Measurements from ENCODE around the gene KIAA0753.

The KIAA0753 gene

DNA sequence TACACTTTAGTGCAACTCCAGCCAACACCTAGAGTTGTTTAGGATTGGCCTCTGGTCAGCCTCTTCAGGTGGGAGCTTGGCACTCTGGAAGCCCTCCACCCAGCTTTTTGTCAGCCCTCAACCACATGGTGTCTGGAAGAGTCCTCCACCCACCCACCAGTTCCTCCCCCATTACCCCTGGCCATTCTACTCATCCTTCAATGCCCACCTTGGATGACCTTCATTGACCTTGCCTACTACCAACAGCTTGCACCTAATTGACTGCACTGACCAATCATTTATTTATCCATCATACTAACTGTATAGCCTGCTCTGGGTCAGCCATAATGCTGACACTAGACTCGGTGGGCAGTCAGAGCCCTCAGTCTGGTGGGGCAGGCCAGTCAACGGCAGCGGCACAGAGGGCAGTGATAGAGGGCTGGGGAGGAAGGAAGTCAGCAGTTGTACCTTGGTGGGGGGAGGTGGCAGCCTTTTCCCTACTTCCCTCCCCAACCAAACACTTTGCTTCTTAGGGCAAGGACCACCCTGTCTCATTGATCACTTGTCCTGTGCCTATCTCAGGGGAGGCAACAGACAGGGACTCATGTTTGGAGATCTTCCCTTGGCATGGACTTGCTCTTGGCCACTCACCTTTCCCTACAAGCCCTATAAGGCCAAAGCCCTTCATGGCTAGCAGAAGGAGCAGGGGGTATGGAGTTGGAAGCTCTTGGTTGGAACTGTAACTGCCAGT lies 43.4 kb upstream of the KIAA0753 start:
- Histone ChIP-seq H3K27me3 (no peaks in the 10 kb centered on the region), H3K4me3 (ENCODE audit: low read depth, low read length) (no peak overlapping the region), H3K4me1 (no peaks in the 10 kb centered on the region), H3K36me3 (no peaks in the 10 kb centered on the region), H3K9me3 (no peaks in the 10 kb centered on the region)
- TF ChIP-seq CTCF (IDR thresholded peaks at IDR 0.05; ENCODE audit: low read depth, low read length): no peak
- no peak for DNase-seq

GRCh38 chr17:6683081-6683684 lies 42.7 kb upstream of the KIAA0753 start:
- no peak for TF ChIP-seq CTCF (IDR thresholded peaks at IDR 0.05; ENCODE audit: low read depth, low read length)
- DNase-seq: no peak
- no peaks in the 10 kb centered on the region for H3K36me3 ChIP-seq
- no peaks in the 10 kb centered on the region for H3K4me1 ChIP-seq
- H3K9me3 ChIP-seq: no peaks in the 10 kb centered on the region
- no peak overlapping the region for H3K4me3 ChIP-seq (ENCODE audit: low read depth, low read length)
- no peaks in the 10 kb centered on the region for H3K27me3 ChIP-seq

- H3K4me3 ChIP-seq (ENCODE audit: low read depth, low read length): no peak overlapping the region
- no peaks in the 10 kb centered on the region for H3K4me1 ChIP-seq
- no peak for TF ChIP-seq CTCF (IDR thresholded peaks at IDR 0.05; ENCODE audit: low read depth, low read length)
- DNase-seq: no peak
- no peaks in the 10 kb centered on the region for H3K9me3 ChIP-seq
- no peaks in the 10 kb centered on the region for H3K36me3 ChIP-seq
- H3K27me3 ChIP-seq: no peaks in the 10 kb centered on the region
These were observed 41.8 kb upstream of the KIAA0753 start for GRCh38 chr17:6682339-6682738.

- no peak overlapping the region for H3K4me3 ChIP-seq (ENCODE audit: low read depth, low read length)
- DNase-seq: no peak
- H3K9me3 ChIP-seq: no peaks in the 10 kb centered on the region
- no peaks in the 10 kb centered on the region for H3K4me1 ChIP-seq
- no peak for TF ChIP-seq CTCF (IDR thresholded peaks at IDR 0.05; ENCODE audit: low read depth, low read length)
- H3K27me3 ChIP-seq: no peaks in the 10 kb centered on the region
- no peaks in the 10 kb centered on the region for H3K36me3 ChIP-seq
These were observed 41.2 kb upstream of the KIAA0753 start for GRCh38 chr17:6681671-6682070.

DNA sequence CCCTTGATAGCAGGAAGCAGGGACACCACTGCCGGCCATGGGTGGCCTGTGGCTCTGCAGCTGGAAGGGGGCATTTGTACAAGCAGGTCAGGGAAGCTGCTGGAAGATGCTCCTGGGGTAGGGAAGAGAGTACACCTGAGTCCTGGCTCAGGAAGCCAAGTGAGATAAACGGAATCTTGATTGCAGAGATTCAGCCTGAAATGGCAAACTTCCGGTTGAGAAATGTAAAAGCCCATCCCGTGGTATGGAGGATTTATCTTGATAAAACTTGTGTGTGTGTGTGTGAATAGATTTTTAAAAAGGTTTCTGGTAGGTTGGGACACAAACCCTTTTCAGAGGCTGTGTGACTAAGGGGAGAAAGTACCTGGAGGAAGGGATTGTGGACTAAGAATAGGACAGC lies 40.7 kb upstream of the KIAA0753 start:
- Histone ChIP-seq H3K4me3 (ENCODE audit: low read depth, low read length) (no peak overlapping the region), H3K36me3 (no peaks in the 10 kb centered on the region), H3K4me1 (no peaks in the 10 kb centered on the region), H3K9me3 (no peaks in the 10 kb centered on the region), H3K27me3 (no peaks in the 10 kb centered on the region)
- no peak for DNase-seq
- TF ChIP-seq CTCF (IDR thresholded peaks at IDR 0.05; ENCODE audit: low read depth, low read length): no peak

GRCh38 chr17:6679241-6679640 lies 38.7 kb upstream of the KIAA0753 start:
- TF ChIP-seq CTCF (IDR thresholded peaks at IDR 0.05; ENCODE audit: low read depth, low read length): no peak
- Histone ChIP-seq H3K4me3 (ENCODE audit: low read depth, low read length) (no peak overlapping the region), H3K4me1 (no peaks in the 10 kb centered on the region), H3K9me3 (no peaks in the 10 kb centered on the region), H3K27me3 (no peaks in the 10 kb centered on the region), H3K36me3 (no peaks in the 10 kb centered on the region)
- DNase-seq: no peak

Measured in BE2C (cell line).